ENCODE data around the gene ADIPOR2. TPM values are rescaled to one million over a fixed set of nuclear protein-coding genes. Genes with fewer than 3 reads are reported as not detected.

The ADIPOR2 gene
- polyA plus RNA-seq, 3 donors: 3.9 to 14.6 (median 6.2) TPM

DNA sequence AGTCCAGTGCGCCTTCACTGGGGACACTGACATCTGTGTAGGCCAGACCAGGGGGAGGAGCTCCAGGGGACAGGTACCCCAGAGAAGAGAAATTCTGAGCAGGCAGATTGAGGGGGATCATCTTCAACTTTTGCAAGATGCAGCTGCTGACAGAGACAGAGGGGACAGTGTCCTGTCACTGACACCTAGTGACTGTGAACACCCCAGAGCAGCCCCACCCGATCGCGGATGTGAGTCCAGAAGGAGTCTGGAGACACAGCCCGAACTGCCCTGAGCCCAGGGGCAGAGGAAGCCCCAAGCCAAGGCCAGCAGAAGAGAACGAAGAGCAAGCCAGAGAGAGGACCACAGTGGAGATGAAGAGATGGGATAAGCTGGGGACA lies 107.8 kb downstream of the ADIPOR2 start:
- H3K36me3 ChIP-seq (replicated peaks in 1 of 2; ENCODE audit: control insufficient read depth in 1 of 2, insufficient read depth in 2 of 2, low read length in 2 of 2): no peaks in the 10 kb centered on the region
- no peaks in the 10 kb centered on the region for H3K9me3 ChIP-seq (replicated peaks in 1 of 2; ENCODE audit: control insufficient read depth in 1 of 2, insufficient read depth in 1 of 2, low read length in 2 of 2)
- H3K4me3 ChIP-seq (replicated peaks in 1 of 3; ENCODE audit: low read depth in 2 of 3, low read length in 3 of 3): no peak overlapping the region
- Mint-ChIP-seq H3K4me1 (peaks cover 17% of the 10 kb centered on the region), H3K36me3 (peaks cover 10 to 12% of the 10 kb centered on the region in 2 donors), H3K27me3 (ENCODE audit: low read depth in 3 of 3) (peaks cover 0 to 2% (median 0%) of the 10 kb centered on the region in 3 donors), H3K9me3 (no peaks in the 10 kb centered on the region), H3K27ac (peak overlapping the region in 1 of 7 donors; percentile 60), H3K4me3 (no peak overlapping the region)
- H4K20me1 ChIP-seq (ENCODE audit: insufficient read depth, low read length): no peaks in the 10 kb centered on the region
- TF ChIP-seq CTCF (IDR thresholded peaks at IDR 0.05): no peak
- intact Hi-C loops (cut with micrococcal nuclease): no loop called here
- H3K4me2 ChIP-seq (replicated peaks; ENCODE audit: extremely low read depth, low read length, poor library complexity, severe bottlenecking): no peak overlapping the region
- no peak for DNase-seq
- WGBS (ENCODE audit: insufficient coverage): 89% methylated on average over 6 of the region's 6 CpGs
- no peak overlapping the region for H2AFZ ChIP-seq (ENCODE audit: insufficient read depth, low read depth, low read length, poor library complexity, severe bottlenecking)
- H3K27me3 ChIP-seq (ENCODE audit: control insufficient read depth in 2 of 2, insufficient read depth in 2 of 2, low read length in 2 of 2): no peaks in the 10 kb centered on the region
- H3K27ac ChIP-seq (ENCODE audit: low read depth in 1 of 2, low read length in 2 of 2): no peak overlapping the region
- peaks cover 9% of the 10 kb centered on the region for H3K79me2 ChIP-seq (ENCODE audit: insufficient read depth, low read length)
- H3K4me1 ChIP-seq (ENCODE audit: control insufficient read depth in 1 of 2, insufficient read depth in 2 of 2, low read length in 2 of 2): peaks cover 20 to 33% of the 10 kb centered on the region in 2 donors
- H3K9ac ChIP-seq (ENCODE audit: insufficient read depth, low read length, poor library complexity, severe bottlenecking): no peak overlapping the region

GRCh38 chr12:1799051-1799881 lies 108.4 kb downstream of the ADIPOR2 start:
- 98% methylated on average over 17 of the region's 21 CpGs for WGBS (ENCODE audit: insufficient coverage)
- peaks cover 9% of the 10 kb centered on the region for H3K79me2 ChIP-seq (ENCODE audit: insufficient read depth, low read length)
- no peak for TF ChIP-seq CTCF (IDR thresholded peaks at IDR 0.05)
- no peak overlapping the region for H2AFZ ChIP-seq (ENCODE audit: insufficient read depth, low read depth, low read length, poor library complexity, severe bottlenecking)
- H3K4me3 ChIP-seq (replicated peaks in 1 of 3; ENCODE audit: low read depth in 2 of 3, low read length in 3 of 3): no peak overlapping the region
- Mint-ChIP-seq H3K4me3 (no peak overlapping the region), H3K27ac (no peak overlapping the region), H3K4me1 (peaks cover 17% of the 10 kb centered on the region), H3K9me3 (no peaks in the 10 kb centered on the region), H3K27me3 (ENCODE audit: low read depth in 3 of 3) (peaks cover 0 to 3% (median 0%) of the 10 kb centered on the region in 3 donors), H3K36me3 (peaks cover 10 to 12% of the 10 kb centered on the region in 2 donors)
- intact Hi-C loops (cut with micrococcal nuclease): no loop called here
- no peaks in the 10 kb centered on the region for H4K20me1 ChIP-seq (ENCODE audit: insufficient read depth, low read length)
- H3K4me1 ChIP-seq (ENCODE audit: control insufficient read depth in 1 of 2, insufficient read depth in 2 of 2, low read length in 2 of 2): peaks cover 20 to 33% of the 10 kb centered on the region in 2 donors
- no peak overlapping the region for H3K4me2 ChIP-seq (replicated peaks; ENCODE audit: extremely low read depth, low read length, poor library complexity, severe bottlenecking)
- H3K27me3 ChIP-seq (ENCODE audit: control insufficient read depth in 2 of 2, insufficient read depth in 2 of 2, low read length in 2 of 2): no peaks in the 10 kb centered on the region
- H3K27ac ChIP-seq (ENCODE audit: low read depth in 1 of 2, low read length in 2 of 2): no peak overlapping the region
- H3K9me3 ChIP-seq (replicated peaks in 1 of 2; ENCODE audit: control insufficient read depth in 1 of 2, insufficient read depth in 1 of 2, low read length in 2 of 2): no peaks in the 10 kb centered on the region
- H3K9ac ChIP-seq (ENCODE audit: insufficient read depth, low read length, poor library complexity, severe bottlenecking): no peak overlapping the region
- no peaks in the 10 kb centered on the region for H3K36me3 ChIP-seq (replicated peaks in 1 of 2; ENCODE audit: control insufficient read depth in 1 of 2, insufficient read depth in 2 of 2, low read length in 2 of 2)
- DNase-seq: no peak
